ENCODE data around the gene MAGEA9B.
"Not testable (repeated sequence)": the region's sequence is repeated elsewhere in the genome, so short reads cannot be mapped to it uniquely, and the experiment has no call there.

DNA sequence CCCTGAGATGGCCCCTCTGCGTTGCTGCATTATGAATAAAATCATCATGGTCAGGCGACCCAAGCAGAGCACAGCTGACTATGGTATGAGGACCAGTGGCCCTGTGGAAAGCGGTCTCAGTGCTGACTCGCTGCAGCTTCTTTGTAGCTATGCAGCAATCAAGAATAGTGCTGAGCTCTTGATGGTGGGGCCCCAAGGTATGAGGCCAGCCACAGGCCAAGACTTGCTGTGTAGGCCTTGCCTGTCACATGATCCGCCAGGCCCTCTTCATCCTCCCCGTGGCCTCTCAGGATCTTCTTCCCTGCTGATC is 35.4 kb downstream of the MAGEA9B start:
- TF ChIP-seq POLR2A, EP300 (IDR thresholded peaks at IDR 0.05): not testable (repeated sequence)
- TF ChIP-seq, protein P1, sequence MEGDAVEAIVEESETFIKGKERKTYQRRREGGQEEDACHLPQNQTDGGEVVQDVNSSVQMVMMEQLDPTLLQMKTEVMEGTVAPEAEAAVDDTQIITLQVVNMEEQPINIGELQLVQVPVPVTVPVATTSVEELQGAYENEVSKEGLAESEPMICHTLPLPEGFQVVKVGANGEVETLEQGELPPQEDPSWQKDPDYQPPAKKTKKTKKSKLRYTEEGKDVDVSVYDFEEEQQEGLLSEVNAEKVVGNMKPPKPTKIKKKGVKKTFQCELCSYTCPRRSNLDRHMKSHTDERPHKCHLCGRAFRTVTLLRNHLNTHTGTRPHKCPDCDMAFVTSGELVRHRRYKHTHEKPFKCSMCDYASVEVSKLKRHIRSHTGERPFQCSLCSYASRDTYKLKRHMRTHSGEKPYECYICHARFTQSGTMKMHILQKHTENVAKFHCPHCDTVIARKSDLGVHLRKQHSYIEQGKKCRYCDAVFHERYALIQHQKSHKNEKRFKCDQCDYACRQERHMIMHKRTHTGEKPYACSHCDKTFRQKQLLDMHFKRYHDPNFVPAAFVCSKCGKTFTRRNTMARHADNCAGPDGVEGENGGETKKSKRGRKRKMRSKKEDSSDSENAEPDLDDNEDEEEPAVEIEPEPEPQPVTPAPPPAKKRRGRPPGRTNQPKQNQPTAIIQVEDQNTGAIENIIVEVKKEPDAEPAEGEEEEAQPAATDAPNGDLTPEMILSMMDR (IDR thresholded peaks at IDR 0.05): not testable (repeated sequence)
